GM21529 (cell line): ENCODE data around the gene ZIC1.

Experiments used
- ATAC-seq: cut with Tn5 transposase; IDR thresholded peaks from one replicate; pipeline ENCODE4 v1.9.1; 2021; ENCODE audit not compliant: unreplicated experiment

Gene ZIC1

DNA sequence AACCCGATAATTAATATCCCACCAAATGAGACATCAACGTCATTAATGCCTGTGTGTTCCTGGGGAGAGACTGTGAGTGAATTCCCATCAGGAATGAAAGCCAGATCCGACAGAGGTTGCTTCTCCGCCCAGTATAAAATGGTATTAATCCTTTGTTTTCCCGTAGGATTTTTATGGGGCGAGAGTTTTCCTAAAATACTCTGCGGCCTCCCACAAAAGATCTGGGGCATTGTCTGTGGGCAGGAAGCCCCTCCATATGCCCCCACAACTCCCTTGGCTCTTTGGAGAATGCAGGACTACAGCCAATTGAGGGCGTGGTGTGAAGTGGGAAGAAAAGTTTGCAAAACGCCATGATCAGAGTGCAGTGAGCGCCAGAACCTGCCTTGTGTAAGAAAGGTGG lies 29.5 kb upstream of the ZIC1 start:
- no peak for ATAC-seq

DNA sequence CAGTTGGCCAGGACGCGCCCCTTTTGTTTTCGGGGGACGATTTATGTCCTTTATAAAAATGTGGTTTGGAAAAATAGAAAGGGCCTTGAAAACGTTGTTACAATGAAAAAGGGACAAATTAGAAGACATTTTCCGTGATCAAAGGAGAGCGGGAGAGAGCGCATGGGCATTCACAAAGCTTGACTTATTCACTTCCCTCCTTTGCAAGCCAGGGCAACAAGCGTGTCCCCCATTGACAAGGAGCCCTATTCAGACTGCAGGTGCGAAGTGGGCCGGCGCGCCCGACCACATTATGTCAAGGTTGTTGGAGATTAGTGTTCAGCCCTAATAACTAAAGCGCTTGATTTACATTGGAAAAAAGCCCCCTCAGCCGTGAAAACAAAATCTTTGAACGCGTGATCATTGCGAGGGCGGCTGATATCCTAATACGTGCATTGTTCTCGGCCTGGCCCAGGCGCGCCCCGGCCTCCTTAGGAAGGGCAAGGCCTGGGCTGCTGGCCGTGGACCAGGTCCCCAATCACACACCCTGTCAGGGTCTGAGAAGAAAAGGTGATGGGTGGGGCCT lies 28.7 kb upstream of the ZIC1 start:
- ATAC-seq: no peak

- ATAC-seq: no peak
Measured at GRCh38 chr3:147380977-147381376, 28.2 kb upstream of the ZIC1 start.

GRCh38 chr3:147381596-147381995 lies 27.6 kb upstream of the ZIC1 start:
- ATAC-seq: no peak

GRCh38 chr3:147383617-147384016 lies 25.5 kb upstream of the ZIC1 start:
- ATAC-seq: no peak

DNA sequence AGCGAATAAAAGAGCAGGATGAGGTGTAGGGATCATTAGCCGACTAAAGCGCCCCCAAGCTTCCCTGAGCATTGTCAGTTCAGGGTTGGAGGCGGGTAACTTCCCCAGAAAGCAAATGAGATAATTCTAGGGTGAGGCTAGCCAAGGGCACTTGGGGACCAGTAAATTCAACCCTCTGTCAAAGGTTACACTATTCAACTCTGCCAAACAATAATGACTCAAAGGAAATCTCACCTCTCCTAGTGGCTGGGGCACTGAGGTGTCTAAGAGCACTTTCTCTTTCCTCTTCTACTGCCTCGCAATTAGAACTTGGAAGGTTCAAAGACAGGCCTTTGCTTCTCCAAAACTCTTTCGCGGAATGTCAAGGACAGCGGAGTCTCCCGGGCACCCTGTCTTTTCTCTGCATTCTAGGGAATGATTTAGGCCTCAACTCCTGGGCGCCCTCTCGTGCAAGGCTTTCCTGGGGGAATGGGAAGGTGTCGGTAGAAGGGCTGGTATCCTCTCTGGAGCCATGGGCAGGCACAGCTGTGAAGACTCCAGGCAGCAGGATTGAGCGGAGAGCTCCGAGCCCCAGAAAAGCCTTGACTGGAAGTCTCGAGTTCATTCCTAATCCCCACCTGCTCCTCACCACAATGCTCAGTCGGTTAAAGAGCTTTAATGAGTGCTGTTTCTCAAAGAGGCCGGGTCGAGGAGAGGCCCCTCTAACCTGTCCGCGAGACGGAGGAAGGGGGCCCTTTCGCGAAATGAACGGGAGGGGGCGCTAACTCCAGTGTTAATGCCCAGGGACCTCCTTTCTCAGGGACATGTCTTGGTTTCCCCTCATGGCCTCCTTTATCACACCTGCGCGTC lies 24.7 kb upstream of the ZIC1 start:
- no peak for ATAC-seq

- ATAC-seq: no peak
Measured at GRCh38 chr3:147385059-147386012, 23.8 kb upstream of the ZIC1 start.

GRCh38 chr3:147387291-147387884 lies 21.8 kb upstream of the ZIC1 start:
- ATAC-seq: no peak

GRCh38 chr3:147387885-147388699 lies 21.1 kb upstream of the ZIC1 start:
- no peak for ATAC-seq

GRCh38 chr3:147388700-147389580 lies 20.2 kb upstream of the ZIC1 start:
- no peak for ATAC-seq

- no peak for ATAC-seq
Measured at GRCh38 chr3:147389717-147390116, 19.4 kb upstream of the ZIC1 start.

DNA sequence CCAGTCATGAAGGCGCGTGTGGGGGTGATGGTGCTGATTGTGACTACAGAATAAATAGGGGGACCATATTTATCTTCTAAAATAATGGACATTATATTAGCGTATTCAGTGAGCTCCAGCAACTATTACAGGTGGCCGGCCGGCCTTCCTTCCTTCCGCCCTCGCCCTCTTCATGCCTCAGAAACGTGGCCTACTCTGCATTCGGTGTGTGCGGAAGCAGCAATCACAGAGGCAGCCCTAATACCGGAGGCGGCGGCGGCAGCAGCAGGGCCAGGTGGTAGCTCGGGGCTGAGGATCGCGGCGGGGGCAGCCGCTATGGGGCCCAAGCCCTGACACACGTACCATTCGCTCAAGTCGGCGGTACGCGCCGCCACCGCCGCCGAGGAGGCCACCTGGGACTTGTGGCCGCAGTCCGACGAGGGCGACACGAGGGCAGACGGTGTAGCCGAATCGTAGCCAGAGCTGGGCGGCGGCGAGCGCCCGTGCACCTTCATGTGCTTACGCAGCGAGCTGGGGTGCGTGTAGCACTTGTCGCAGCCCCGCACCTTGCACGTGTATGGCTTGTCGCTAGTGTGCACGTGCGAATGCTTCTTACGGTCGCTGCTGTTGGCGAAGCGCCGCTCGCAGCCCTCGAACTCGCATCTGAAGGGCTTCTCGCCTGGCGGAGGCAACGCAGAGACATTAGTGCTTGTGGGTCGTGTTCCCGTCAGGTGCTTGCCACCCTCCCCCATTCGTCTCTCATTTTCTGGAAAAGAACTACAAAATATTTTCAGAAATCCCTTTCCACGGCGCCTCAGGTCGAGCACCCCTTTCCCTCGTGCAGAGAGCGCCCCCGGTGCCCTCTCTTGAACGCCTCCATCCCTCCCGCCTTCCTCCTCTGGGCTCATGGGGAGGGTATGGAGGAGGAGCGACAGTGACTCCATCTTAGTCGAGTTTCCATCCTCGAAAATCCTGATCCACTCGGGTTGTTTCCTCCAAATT lies 18.3 kb upstream of the ZIC1 start:
- ATAC-seq: no peak

DNA sequence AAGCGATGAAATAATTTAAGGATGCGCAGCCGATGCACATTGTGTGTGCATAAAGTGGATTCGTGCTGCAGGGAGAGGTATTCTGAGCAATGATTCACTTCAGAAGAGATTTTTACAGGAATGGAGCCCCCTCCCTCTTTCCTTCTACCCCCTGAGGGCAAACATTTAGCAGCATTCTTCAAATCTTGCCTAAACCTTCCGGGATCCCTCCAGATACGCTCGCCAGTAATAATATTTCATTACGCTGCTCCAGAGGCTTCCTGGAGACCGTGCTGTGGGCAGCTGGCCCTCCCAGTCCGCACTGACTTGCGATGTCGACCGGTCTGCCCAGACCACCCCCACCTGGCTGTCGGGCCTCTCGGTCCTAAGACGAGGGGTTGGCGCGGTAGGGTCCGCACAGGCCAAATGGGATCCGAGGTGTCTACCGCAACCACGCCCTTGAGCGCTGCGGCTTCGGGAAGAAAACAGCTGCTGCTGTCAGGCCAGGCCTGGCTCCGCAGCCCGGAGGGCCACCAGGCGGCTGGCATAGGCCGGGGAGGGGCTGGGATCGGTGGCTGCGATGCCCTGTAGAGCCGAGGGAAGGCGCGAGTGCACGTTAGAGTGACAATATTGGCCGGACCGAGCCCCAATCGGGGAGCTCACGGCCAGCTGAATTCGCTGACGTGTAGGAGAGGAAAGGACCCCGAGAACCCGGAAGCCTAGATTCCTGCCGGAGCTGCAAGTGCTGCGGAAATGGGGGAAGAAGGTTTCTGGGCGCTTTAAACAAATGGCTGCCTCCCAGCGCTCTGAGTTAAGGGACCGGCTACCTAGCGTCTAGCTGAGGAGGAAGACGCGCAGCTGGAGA lies 17.2 kb upstream of the ZIC1 start:
- no peak for ATAC-seq

GRCh38 chr3:147392625-147392946 lies 16.6 kb upstream of the ZIC1 start:
- no peak for ATAC-seq

DNA sequence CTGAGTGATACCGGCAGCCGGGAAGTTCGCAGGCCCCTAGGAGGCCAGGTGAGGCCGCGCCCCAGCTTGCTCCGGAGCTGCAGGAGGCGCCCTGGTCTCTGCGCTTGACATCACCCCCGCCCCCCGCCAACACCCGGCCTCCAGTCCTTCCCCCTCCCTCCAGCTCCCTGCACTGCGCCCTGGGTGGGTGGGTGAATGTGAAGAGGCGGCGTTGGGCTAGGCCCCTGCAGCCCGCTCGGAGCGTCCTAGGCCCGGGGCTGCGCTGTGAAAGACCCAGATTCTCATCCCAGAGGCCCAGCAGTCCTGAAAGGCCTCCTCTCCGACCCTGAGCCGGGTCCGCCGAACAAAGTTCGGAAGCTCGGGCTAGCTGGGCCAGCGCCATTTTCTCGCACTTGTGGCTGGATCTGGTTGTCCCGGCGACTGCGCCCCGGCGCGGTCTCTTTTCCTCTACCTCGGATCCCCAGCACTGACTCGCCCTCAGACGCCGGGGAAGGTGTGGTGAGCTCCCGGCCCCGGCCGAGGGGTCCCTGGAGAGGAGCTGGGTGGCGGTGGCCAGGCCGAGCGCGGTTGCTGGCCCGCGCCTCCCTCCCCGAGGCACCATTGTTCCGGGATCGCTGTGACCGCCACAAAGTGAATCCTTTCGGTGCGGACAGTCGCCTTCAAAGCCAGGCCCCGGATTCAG lies 15.8 kb upstream of the ZIC1 start:
- no peak for ATAC-seq

DNA sequence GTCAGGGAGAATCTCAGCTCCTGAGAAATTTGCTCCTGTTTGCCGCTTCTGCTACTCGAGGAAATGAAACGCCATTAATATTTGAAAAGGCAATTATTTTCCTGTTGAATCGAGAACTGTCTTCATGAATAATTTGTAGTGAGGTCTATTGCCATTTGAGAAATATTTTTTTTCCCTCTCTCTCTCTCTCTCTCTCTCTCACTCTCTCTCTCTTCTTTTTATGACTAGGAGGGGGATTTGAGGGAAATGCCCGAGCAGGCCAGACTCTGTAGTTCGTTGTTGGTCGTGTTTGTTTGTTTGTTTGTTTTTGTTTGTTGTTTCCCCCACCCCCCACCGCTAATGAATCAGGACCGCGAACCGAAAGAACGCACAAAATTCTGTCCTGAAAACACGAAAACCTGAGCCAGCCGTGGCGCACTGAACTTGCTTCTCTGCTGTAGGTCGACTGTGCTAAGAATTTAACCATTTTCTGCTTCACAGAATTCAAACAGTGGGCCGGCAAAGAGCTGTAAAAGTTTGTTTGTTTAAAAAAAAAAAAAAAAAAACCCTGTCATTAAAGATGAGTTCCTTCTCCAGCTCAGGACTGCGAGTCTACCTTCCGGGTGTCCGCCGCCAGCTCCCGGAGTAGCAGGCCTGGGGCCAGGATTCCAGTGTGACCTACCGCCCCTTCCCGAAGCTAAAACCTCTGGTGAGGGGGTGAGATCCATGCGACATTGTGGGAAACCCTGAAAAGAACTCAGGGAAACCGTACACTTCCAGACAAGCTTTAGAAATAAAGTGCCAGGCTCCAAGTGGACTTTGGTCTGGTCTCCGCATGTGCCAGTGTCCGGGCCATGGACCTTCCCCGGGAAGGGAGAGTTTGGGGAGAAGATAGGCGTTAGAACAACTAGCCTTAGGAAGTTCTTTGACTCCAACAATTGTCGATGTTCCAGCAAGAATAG lies 15.0 kb upstream of the ZIC1 start:
- no peak for ATAC-seq
